Sigmoid colon (tissue), 4 donors: ENCODE results near the gene GFER.

ENCODE experiments used
- CTCF ChIP-seq, 4 experiments: fragments of 450-650 bp in 3 of 4; fragments of 200-600 bp in 1 of 4; IDR thresholded peaks; one replicate each; pipeline ENCODE4 v1.5.1; 2016 to 2019; ENCODE audit warnings: antibody characterized with exemption in 4 of 4, mild to moderate bottlenecking in 3 of 4, moderate library complexity in 2 of 4
- POLR2A ChIP-seq, 2 donors: fragments of 450-650 bp; IDR thresholded peaks; one replicate each; pipeline ENCODE4 v1.6.1; 2016; ENCODE audit warnings: antibody characterized with exemption in 2 of 2, mild to moderate bottlenecking in 2 of 2, moderate library complexity in 2 of 2
- POLR2AphosphoS5 ChIP-seq, 4 donors: sonication (generic); formaldehyde crosslinking; IDR thresholded peaks; one replicate each; pipeline ENCODE4 v1.6.1; 2017; ENCODE audit warnings: antibody characterized with exemption in 4 of 4

- TF ChIP-seq POLR2AphosphoS5 (IDR thresholded peaks at IDR 0.05) (no peak), CTCF (IDR thresholded peaks at IDR 0.05) (no peak), POLR2A (IDR thresholded peaks at IDR 0.05) (no peak)
Observed at GRCh38 chr16:2005646-2006045, 21.7 kb downstream of the GFER start.
